ENCODE measurements around the gene ADAM33. TPM values are rescaled to one million over a fixed set of nuclear protein-coding genes. Genes with fewer than 3 reads are reported as not detected.

Gene ADAM33
- total RNA-seq, 1 experiment from 2014 or later: not detected

DNA sequence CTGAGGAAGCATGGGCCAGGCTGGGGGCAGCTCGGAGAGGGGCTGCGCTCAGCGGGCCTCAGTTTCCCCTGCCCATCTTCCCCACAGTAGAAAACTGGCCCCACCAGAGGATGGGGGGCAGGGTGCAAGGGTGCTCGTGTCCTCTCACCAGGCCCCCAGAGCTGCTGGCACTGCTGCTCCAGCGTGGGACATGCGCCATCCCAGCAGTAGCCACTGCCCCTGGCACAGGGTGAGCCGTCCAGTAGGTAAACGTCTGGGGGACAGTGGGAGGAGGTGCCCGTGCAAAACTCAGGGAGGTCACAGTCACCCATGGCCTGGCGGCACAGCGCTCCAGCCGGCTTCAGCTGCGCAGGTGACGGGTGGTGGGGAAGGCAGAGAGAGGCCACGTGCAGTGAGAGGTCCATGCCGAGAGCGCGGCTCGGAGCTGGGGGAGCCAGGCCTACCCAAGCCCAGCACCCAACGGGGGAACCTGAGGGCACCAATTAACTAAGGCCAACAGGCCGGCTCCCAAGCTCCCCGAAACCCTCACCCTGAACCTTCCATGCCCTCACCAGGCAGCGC lies 9.7 kb downstream of the ADAM33 start:
- no peaks in the 10 kb centered on the region for H3K79me2 ChIP-seq (ENCODE audit: low read depth)
- no peak for DNase-seq
- ChIA-PET CTCF (interaction anchor here (0.5 to 0.6 kb wide), 2 partner anchors 9 to 188 kb away, joined by 3 read pairs; partner anchors contain the start of gene GFRA4), POLR2A (ENCODE audit: unreplicated experiment) (no interaction called here)
- H3K27me3 ChIP-seq (ENCODE audit: insufficient read depth, low read depth): peaks cover 33% of the 10 kb centered on the region
- H3K9me3 ChIP-seq (ENCODE audit: insufficient read depth, low read depth): no peaks in the 10 kb centered on the region
- no peaks in the 10 kb centered on the region for H3F3A ChIP-seq (ENCODE audit: insufficient read depth, low read depth)
- no peaks in the 10 kb centered on the region for H3K36me3 ChIP-seq (ENCODE audit: low read depth)
- no peaks in the 10 kb centered on the region for H3K4me1 ChIP-seq (replicated peaks; ENCODE audit: insufficient read depth)
- intact Hi-C loops (cut with micrococcal nuclease; ENCODE audit: unreplicated experiment): no loop called here
- H3K27ac ChIP-seq: no peak overlapping the region
- TF ChIP-seq, protein P1, sequence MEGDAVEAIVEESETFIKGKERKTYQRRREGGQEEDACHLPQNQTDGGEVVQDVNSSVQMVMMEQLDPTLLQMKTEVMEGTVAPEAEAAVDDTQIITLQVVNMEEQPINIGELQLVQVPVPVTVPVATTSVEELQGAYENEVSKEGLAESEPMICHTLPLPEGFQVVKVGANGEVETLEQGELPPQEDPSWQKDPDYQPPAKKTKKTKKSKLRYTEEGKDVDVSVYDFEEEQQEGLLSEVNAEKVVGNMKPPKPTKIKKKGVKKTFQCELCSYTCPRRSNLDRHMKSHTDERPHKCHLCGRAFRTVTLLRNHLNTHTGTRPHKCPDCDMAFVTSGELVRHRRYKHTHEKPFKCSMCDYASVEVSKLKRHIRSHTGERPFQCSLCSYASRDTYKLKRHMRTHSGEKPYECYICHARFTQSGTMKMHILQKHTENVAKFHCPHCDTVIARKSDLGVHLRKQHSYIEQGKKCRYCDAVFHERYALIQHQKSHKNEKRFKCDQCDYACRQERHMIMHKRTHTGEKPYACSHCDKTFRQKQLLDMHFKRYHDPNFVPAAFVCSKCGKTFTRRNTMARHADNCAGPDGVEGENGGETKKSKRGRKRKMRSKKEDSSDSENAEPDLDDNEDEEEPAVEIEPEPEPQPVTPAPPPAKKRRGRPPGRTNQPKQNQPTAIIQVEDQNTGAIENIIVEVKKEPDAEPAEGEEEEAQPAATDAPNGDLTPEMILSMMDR (conservative IDR thresholded peaks at IDR 0.05): no peak
- TF ChIP-seq EZH2 (IDR thresholded peaks at IDR 0.05; ENCODE audit: low read depth): no peak
- no peak overlapping the region for H3K4me3 ChIP-seq
- no TSS peak for BruUV-seq (replicated peaks)
- H3K4me2 ChIP-seq: no peak overlapping the region
- H3K9me2 ChIP-seq (ENCODE audit: insufficient read depth): no peaks in the 10 kb centered on the region
- no peak overlapping the region for H2AFZ ChIP-seq
- no peaks in the 10 kb centered on the region for H4K20me1 ChIP-seq (ENCODE audit: insufficient read depth)

DNA sequence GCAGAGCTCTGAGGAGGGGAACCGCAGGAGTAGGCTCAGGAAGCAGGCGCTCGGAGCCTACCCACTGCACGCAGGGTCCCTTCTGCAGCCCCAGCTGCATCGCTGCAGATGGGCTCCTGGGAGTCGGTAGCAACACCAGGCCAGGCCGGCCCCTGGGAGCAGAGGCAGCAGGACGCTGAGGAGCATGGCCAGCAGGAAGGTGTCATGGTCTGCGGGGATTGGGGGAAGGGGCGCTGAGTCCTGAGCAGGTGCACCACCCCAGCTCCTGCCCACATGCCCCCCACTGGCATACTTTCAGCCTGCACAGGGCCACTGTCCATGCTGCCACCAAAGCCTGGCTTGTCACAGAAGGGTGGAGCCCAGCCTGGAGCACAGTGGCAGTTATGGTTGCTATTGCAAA lies 10.9 kb downstream of the ADAM33 start:
- Histone ChIP-seq H3K9me2 (ENCODE audit: insufficient read depth) (no peaks in the 10 kb centered on the region), H3K79me2 (ENCODE audit: low read depth) (no peaks in the 10 kb centered on the region), H3K27ac (no peak overlapping the region), H3K4me2 (no peak overlapping the region), H3K9me3 (ENCODE audit: insufficient read depth, low read depth) (no peaks in the 10 kb centered on the region), H3K4me3 (no peak overlapping the region), H3K27me3 (ENCODE audit: insufficient read depth, low read depth) (peaks cover 27% of the 10 kb centered on the region), H2AFZ (no peak overlapping the region), H3F3A (ENCODE audit: insufficient read depth, low read depth) (no peaks in the 10 kb centered on the region), H3K4me1 (replicated peaks; ENCODE audit: insufficient read depth) (no peaks in the 10 kb centered on the region), H4K20me1 (ENCODE audit: insufficient read depth) (no peaks in the 10 kb centered on the region), H3K36me3 (ENCODE audit: low read depth) (no peaks in the 10 kb centered on the region)
- no TSS peak for BruUV-seq (replicated peaks)
- CTCF ChIA-PET: interaction anchor here (0.6 to 0.7 kb wide), 2 partner anchors 38 to 354 kb away, joined by 3 to 5 read pairs; no protein-coding TSS in a partner anchor
- no peak for DNase-seq
- intact Hi-C loops (cut with micrococcal nuclease; ENCODE audit: unreplicated experiment): no loop called here
- POLR2A ChIA-PET (ENCODE audit: unreplicated experiment): no interaction called here
- no peak for TF ChIP-seq EZH2 (IDR thresholded peaks at IDR 0.05; ENCODE audit: low read depth)
- TF ChIP-seq, protein P1 (conservative IDR thresholded peaks at IDR 0.05): no peak

DNA sequence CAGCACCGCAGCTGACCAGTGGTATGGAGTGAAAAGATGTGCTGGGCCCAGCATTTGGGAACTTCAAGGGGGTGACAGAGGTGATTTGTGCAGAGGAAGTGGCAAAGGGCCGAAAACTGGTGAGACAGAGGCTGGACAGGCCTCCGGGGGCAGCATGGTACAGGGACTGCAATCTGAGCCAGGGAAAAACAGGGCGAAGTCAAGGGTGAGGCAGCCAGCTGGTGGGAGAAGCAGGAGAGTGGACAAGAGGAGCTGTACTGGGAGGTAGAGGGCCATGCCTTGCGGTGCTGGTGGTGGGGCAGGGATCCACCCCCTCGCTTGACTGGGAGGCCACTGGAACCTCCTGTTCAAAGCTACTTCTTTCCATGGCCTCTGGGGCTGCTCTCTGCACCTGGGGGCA lies 11.3 kb downstream of the ADAM33 start:
- H4K20me1 ChIP-seq (ENCODE audit: insufficient read depth): no peaks in the 10 kb centered on the region
- H3K79me2 ChIP-seq (ENCODE audit: low read depth): no peaks in the 10 kb centered on the region
- no peak overlapping the region for H3K4me3 ChIP-seq
- TF ChIP-seq, protein P1 (conservative IDR thresholded peaks at IDR 0.05): peak; percentile 33; the same call in 1 of the 2 replicates
- no peak for TF ChIP-seq EZH2 (IDR thresholded peaks at IDR 0.05; ENCODE audit: low read depth)
- H3K9me3 ChIP-seq (ENCODE audit: insufficient read depth, low read depth): no peaks in the 10 kb centered on the region
- H3K36me3 ChIP-seq (ENCODE audit: low read depth): no peaks in the 10 kb centered on the region
- no TSS peak for BruUV-seq (replicated peaks)
- no peaks in the 10 kb centered on the region for H3K4me1 ChIP-seq (replicated peaks; ENCODE audit: insufficient read depth)
- intact Hi-C loops (cut with micrococcal nuclease; ENCODE audit: unreplicated experiment): no loop called here
- no peak overlapping the region for H2AFZ ChIP-seq
- ChIA-PET POLR2A (ENCODE audit: unreplicated experiment) (no interaction called here), CTCF (interaction anchor here (0.6 to 0.7 kb wide), 2 partner anchors 37 to 354 kb away, joined by 3 to 5 read pairs; no protein-coding TSS in a partner anchor)
- no peaks in the 10 kb centered on the region for H3F3A ChIP-seq (ENCODE audit: insufficient read depth, low read depth)
- no peak overlapping the region for H3K4me2 ChIP-seq
- no peak for DNase-seq
- no peak overlapping the region for H3K27ac ChIP-seq
- peaks cover 23% of the 10 kb centered on the region for H3K27me3 ChIP-seq (ENCODE audit: insufficient read depth, low read depth)
- no peaks in the 10 kb centered on the region for H3K9me2 ChIP-seq (ENCODE audit: insufficient read depth)
